Neural cell (in vitro differentiated cells): ENCODE results near the gene PIP5K1B. TPM values are rescaled to one million over a fixed set of nuclear protein-coding genes. Genes with fewer than 3 reads are reported as not detected.

Experiments used
- H2AFZ ChIP-seq: fragments of 200-600, 300-800 bp; sonication (generic), shearing (Covaris generic); 2 replicates; pipeline ENCODE4 v1.6.0; 2014; ENCODE audit warnings: low read depth, mild to moderate bottlenecking, antibody characterized with exemption, low read length, moderate library complexity
- H3F3A ChIP-seq: fragments of 200-600 bp; shearing (Covaris generic); 2 replicates; pipeline ENCODE4 v1.6.1; 2016; ENCODE audit warnings: mild to moderate bottlenecking, moderate library complexity, mixed read lengths, antibody characterized with exemption, low read length; ENCODE audit not compliant: insufficient read depth, poor library complexity, severe bottlenecking
- H3K27ac ChIP-seq: fragments of 200-600, 300-800 bp; sonication (generic), shearing (Covaris generic); 2 replicates; pipeline ENCODE4 v1.5.1; 2014; ENCODE audit warnings: mild to moderate bottlenecking, low read length, moderate library complexity
- H3K27me3 ChIP-seq: fragments of 300-800, 200-600 bp; sonication (generic), shearing (Covaris generic); 2 replicates; pipeline ENCODE4 v1.6.0; 2014; ENCODE audit warnings: mild to moderate bottlenecking, low read depth, low read length, moderate library complexity; ENCODE audit not compliant: insufficient read depth
- H3K36me3 ChIP-seq: fragments of 300-800, 200-600 bp; sonication (generic), shearing (Covaris generic); 2 replicates; pipeline ENCODE4 v1.5.1; 2014; ENCODE audit warnings: mild to moderate bottlenecking, antibody characterized with exemption, low read length, moderate library complexity; ENCODE audit not compliant: insufficient read depth
- H3K4me2 ChIP-seq: fragments of 300-800, 200-600 bp; sonication (generic), shearing (Covaris generic); 2 replicates; pipeline ENCODE4 v1.6.0; 2014; ENCODE audit warnings: mild to moderate bottlenecking, low read length
- H3K4me3 ChIP-seq: fragments of 300-800, 200-600 bp; sonication (generic), shearing (Covaris generic); 2 replicates; pipeline ENCODE4 v1.5.1; 2014; ENCODE audit warnings: mild to moderate bottlenecking, low read length, moderate library complexity
- H3K79me2 ChIP-seq: fragments of 200-600 bp; shearing (Covaris generic); replicated peaks from 2 replicates; pipeline ENCODE4 v1.6.0; 2014; ENCODE audit warnings: mild to moderate bottlenecking, low read length, moderate library complexity; ENCODE audit not compliant: insufficient read depth
- H3K9ac ChIP-seq: fragments of 300-800, 200-600 bp; sonication (generic), shearing (Covaris generic); 2 replicates; pipeline ENCODE4 v1.6.1; 2016; ENCODE audit warnings: mild to moderate bottlenecking, low read length, mixed read lengths
- H3K9me2 ChIP-seq: fragments of 200-600 bp; shearing (Covaris generic); 2 replicates; pipeline ENCODE4 v1.6.1; 2016; ENCODE audit warnings: mild to moderate bottlenecking, low read length, mixed read lengths; ENCODE audit not compliant: insufficient read depth
- H3K9me3 ChIP-seq: fragments of 200-600, 300-800 bp; sonication (generic), shearing (Covaris generic); 2 replicates; pipeline ENCODE4 v1.6.1; 2016; ENCODE audit warnings: mild to moderate bottlenecking, mixed run types, low read length, moderate library complexity, mixed read lengths
- H4K20me1 ChIP-seq: fragments of 200-600 bp; shearing (Covaris generic); 2 replicates; pipeline ENCODE4 v1.6.1; 2016; ENCODE audit warnings: mild to moderate bottlenecking, mixed run types; ENCODE audit not compliant: insufficient read depth
- EP300 ChIP-seq: fragments of 450-650 bp; conservative IDR thresholded peaks from 2 replicates; pipeline ENCODE4 v1.6.1; 2014; ENCODE audit warnings: antibody characterized with exemption, mild to moderate bottlenecking, moderate library complexity; ENCODE audit not compliant: poor library complexity, severe bottlenecking
- EZH2 ChIP-seq: fragments of 200-600, 300-800 bp; shearing (Covaris generic), sonication (generic); IDR thresholded peaks from 2 replicates; pipeline ENCODE4 v1.6.1; 2014; ENCODE audit warnings: antibody characterized with exemption, low read length, borderline replicate concordance, mild to moderate bottlenecking; ENCODE audit not compliant: insufficient read depth, poor library complexity, severe bottlenecking
- MXI1 ChIP-seq: fragments of 450-650 bp; conservative IDR thresholded peaks from 2 replicates; pipeline ENCODE4 v1.6.1; 2014; ENCODE audit warnings: antibody characterized with exemption, mild to moderate bottlenecking; ENCODE audit not compliant: poor library complexity, severe bottlenecking
- POLR2AphosphoS5 ChIP-seq: IDR thresholded peaks from 2 replicates; pipeline ENCODE4 v1.6.1; 2012
- RAD21 ChIP-seq: fragments of 450-650 bp; conservative IDR thresholded peaks from 2 replicates; pipeline ENCODE4 v1.6.1; 2014; ENCODE audit warnings: antibody characterized with exemption, mild to moderate bottlenecking, moderate library complexity
- SMC3 ChIP-seq: fragments of 450-650 bp; conservative IDR thresholded peaks from 2 replicates; pipeline ENCODE4 v1.6.1; 2014; ENCODE audit warnings: antibody characterized with exemption, mild to moderate bottlenecking, moderate library complexity; ENCODE audit not compliant: poor library complexity
- TAF1 ChIP-seq: IDR thresholded peaks from 2 replicates; pipeline ENCODE4 v1.6.1; 2012; ENCODE audit warnings: low read depth
- polyA plus RNA-seq: library from polyadenylated mRNA; depleted of rRNA; stranded (reverse); fragments of >200 nt; gene quantifications from 2 replicates; pipeline ENCODE4 v1.2.3, GENCODE V29; 2014
- TF ChIP-seq, protein P1 (sequence below): IDR thresholded peaks from 2 replicates; pipeline ENCODE4 v1.6.1; 2012; ENCODE audit warnings: borderline replicate concordance
- TF ChIP-seq, protein P2 (sequence below): fragments of 450-650 bp; IDR thresholded peaks from 2 replicates; pipeline ENCODE4 v1.5.1; 2014; ENCODE audit warnings: antibody characterized with exemption, mild to moderate bottlenecking, moderate library complexity; ENCODE audit not compliant: poor library complexity, severe bottlenecking

The PIP5K1B gene
- polyA plus RNA-seq, 1 donor from 2014 or later, result 1.5 TPM

GRCh38 chr9:68974901-68975300, 269.9 kb downstream of the PIP5K1B start:
- Histone ChIP-seq H3F3A (no peaks in the 10 kb centered on the region), H3K9me2 (no peaks in the 10 kb centered on the region), H2AFZ (no peak overlapping the region), H4K20me1 (no peaks in the 10 kb centered on the region), H3K79me2 (no peaks in the 10 kb centered on the region), H3K4me3 (no peak overlapping the region), H3K27me3 (no peaks in the 10 kb centered on the region), H3K9me3 (peaks cover 6% of the 10 kb centered on the region), H3K27ac (no peak overlapping the region), H3K36me3 (no peaks in the 10 kb centered on the region), H3K4me2 (no peak overlapping the region), H3K9ac (no peak overlapping the region)
- TF ChIP-seq RAD21 (no peak), SMC3 (no peak), POLR2AphosphoS5 (no peak), MXI1 (no peak), EZH2 (no peak), EP300 (no peak), TAF1 (no peak)
- TF ChIP-seq, protein P1, sequence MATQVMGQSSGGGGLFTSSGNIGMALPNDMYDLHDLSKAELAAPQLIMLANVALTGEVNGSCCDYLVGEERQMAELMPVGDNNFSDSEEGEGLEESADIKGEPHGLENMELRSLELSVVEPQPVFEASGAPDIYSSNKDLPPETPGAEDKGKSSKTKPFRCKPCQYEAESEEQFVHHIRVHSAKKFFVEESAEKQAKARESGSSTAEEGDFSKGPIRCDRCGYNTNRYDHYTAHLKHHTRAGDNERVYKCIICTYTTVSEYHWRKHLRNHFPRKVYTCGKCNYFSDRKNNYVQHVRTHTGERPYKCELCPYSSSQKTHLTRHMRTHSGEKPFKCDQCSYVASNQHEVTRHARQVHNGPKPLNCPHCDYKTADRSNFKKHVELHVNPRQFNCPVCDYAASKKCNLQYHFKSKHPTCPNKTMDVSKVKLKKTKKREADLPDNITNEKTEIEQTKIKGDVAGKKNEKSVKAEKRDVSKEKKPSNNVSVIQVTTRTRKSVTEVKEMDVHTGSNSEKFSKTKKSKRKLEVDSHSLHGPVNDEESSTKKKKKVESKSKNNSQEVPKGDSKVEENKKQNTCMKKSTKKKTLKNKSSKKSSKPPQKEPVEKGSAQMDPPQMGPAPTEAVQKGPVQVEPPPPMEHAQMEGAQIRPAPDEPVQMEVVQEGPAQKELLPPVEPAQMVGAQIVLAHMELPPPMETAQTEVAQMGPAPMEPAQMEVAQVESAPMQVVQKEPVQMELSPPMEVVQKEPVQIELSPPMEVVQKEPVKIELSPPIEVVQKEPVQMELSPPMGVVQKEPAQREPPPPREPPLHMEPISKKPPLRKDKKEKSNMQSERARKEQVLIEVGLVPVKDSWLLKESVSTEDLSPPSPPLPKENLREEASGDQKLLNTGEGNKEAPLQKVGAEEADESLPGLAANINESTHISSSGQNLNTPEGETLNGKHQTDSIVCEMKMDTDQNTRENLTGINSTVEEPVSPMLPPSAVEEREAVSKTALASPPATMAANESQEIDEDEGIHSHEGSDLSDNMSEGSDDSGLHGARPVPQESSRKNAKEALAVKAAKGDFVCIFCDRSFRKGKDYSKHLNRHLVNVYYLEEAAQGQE, result no peak
- TF ChIP-seq, protein P2, sequence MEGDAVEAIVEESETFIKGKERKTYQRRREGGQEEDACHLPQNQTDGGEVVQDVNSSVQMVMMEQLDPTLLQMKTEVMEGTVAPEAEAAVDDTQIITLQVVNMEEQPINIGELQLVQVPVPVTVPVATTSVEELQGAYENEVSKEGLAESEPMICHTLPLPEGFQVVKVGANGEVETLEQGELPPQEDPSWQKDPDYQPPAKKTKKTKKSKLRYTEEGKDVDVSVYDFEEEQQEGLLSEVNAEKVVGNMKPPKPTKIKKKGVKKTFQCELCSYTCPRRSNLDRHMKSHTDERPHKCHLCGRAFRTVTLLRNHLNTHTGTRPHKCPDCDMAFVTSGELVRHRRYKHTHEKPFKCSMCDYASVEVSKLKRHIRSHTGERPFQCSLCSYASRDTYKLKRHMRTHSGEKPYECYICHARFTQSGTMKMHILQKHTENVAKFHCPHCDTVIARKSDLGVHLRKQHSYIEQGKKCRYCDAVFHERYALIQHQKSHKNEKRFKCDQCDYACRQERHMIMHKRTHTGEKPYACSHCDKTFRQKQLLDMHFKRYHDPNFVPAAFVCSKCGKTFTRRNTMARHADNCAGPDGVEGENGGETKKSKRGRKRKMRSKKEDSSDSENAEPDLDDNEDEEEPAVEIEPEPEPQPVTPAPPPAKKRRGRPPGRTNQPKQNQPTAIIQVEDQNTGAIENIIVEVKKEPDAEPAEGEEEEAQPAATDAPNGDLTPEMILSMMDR, result no peak

- TF ChIP-seq POLR2AphosphoS5 (no peak), SMC3 (no peak), EZH2 (no peak), RAD21 (no peak), EP300 (no peak), MXI1 (no peak), TAF1 (no peak)
- TF ChIP-seq, protein P1, result no peak
- TF ChIP-seq, protein P2, result no peak
- Histone ChIP-seq H3F3A (no peaks in the 10 kb centered on the region), H3K9me2 (no peaks in the 10 kb centered on the region), H3K9ac (no peak overlapping the region), H3K27ac (no peak overlapping the region), H4K20me1 (no peaks in the 10 kb centered on the region), H3K27me3 (no peaks in the 10 kb centered on the region), H3K4me3 (no peak overlapping the region), H3K9me3 (peaks cover 6% of the 10 kb centered on the region), H3K36me3 (no peaks in the 10 kb centered on the region), H3K4me2 (no peak overlapping the region), H2AFZ (no peak overlapping the region), H3K79me2 (no peaks in the 10 kb centered on the region)
Measured at GRCh38 chr9:68975365-68976043, 270.5 kb downstream of the PIP5K1B start.
